Stomach (tissue), 4 donors: ENCODE results near the gene LMF2.

ENCODE experiments used
- EP300 ChIP-seq: sonication (generic); formaldehyde crosslinking; IDR thresholded peaks from one replicate; pipeline ENCODE4 v1.6.1; 2017; ENCODE audit warnings: antibody characterized with exemption
- POLR2A ChIP-seq, 4 donors: fragments of 450-650 bp; IDR thresholded peaks; one replicate each; pipeline ENCODE4 v1.6.1; 2016; ENCODE audit warnings: antibody characterized with exemption in 4 of 4, control low read depth in 2 of 4, mild to moderate bottlenecking in 1 of 4, moderate library complexity in 1 of 4
- POLR2AphosphoS5 ChIP-seq, 3 donors: sonication (generic); formaldehyde crosslinking; IDR thresholded peaks; one replicate each; pipeline ENCODE4 v1.6.1; 2016; ENCODE audit warnings: antibody characterized with exemption in 3 of 3
- TF ChIP-seq, protein P1 (sequence below), 7 experiments: fragments of 450-650 bp in 4 of 7; fragments of 200-600 bp in 3 of 7; sonication (generic) in 3 of 7; IDR thresholded peaks; one replicate each; pipeline ENCODE4 v1.5.1; 2016 to 2019; ENCODE audit warnings: antibody characterized with exemption in 7 of 7, control low read depth in 2 of 7, mild to moderate bottlenecking in 1 of 7

DNA sequence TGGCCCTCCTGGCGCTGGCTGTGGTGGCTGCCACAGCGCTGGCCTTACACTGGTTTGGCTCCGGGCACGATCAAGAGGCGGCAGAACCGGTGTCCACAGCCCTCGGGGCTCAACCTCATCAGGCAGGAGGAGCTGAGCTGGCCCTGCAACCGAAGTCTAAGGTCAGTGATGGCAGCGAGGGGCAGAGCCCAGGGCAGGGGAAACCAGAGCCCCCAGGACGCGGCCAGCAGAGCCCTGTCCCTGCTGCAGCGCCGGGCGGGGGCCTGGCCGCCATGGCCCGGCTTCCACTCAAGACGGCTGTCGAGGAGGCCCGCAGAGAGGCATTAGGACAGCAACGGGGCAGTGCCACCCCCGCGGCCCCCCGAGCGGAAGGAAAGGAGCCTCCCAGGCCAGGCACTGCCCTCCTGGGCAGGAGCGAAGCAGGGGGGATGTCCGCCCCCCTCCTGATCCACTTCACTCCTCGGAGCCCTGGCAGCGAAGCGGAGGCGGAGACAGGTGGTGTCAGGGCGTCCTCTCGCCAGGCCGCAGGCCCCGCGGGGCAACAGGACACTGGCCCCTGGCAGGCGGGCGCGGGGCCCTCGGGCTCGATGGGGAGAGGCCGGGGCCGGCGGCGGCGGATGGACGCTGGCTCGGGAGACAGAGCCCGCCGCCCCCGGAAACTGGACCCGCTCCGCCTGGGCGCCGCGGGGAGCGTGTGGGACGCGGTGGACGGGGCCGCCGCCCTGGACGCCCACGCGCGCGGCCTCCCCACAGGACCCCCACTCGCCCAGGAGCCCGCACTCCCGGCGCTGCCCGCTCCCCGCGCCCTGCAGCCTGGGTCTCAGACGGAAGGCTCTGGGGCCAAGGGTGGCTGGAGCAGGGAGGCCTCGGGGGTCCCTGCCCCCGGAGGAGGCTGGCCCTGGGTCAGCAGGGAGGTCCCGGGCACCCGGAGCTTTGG lies 39.1 kb upstream of the LMF2 start:
- TF ChIP-seq, protein P1, sequence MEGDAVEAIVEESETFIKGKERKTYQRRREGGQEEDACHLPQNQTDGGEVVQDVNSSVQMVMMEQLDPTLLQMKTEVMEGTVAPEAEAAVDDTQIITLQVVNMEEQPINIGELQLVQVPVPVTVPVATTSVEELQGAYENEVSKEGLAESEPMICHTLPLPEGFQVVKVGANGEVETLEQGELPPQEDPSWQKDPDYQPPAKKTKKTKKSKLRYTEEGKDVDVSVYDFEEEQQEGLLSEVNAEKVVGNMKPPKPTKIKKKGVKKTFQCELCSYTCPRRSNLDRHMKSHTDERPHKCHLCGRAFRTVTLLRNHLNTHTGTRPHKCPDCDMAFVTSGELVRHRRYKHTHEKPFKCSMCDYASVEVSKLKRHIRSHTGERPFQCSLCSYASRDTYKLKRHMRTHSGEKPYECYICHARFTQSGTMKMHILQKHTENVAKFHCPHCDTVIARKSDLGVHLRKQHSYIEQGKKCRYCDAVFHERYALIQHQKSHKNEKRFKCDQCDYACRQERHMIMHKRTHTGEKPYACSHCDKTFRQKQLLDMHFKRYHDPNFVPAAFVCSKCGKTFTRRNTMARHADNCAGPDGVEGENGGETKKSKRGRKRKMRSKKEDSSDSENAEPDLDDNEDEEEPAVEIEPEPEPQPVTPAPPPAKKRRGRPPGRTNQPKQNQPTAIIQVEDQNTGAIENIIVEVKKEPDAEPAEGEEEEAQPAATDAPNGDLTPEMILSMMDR (IDR thresholded peaks at IDR 0.05): no peak
- TF ChIP-seq EP300: no peak
- TF ChIP-seq POLR2AphosphoS5 (IDR thresholded peaks at IDR 0.05): no peak
- no peak for TF ChIP-seq POLR2A (IDR thresholded peaks at IDR 0.05)
